Suprapubic skin (tissue), 4 donors: ENCODE results near the gene TBC1D22A. TPM values are rescaled to one million over a fixed set of nuclear protein-coding genes. Genes with fewer than 3 reads are reported as not detected.

ENCODE experiments used
- DNase-seq, 2 donors: peaks; one replicate each; pipeline ENCODE4 v3.0.0-alpha.2; 2019; ENCODE audit warnings: low spot score in 2 of 2
- H3K27ac ChIP-seq: fragments of 200-600 bp; sonication (generic); one replicate; pipeline ENCODE4 v1.5.1; 2019
- H3K27me3 ChIP-seq: fragments of 200-600 bp; sonication (generic); one replicate; pipeline ENCODE4 v1.5.1; 2019
- H3K36me3 ChIP-seq: fragments of 200-600 bp; sonication (generic); one replicate; pipeline ENCODE4 v1.5.1; 2019
- H3K4me1 ChIP-seq: fragments of 200-600 bp; sonication (generic); one replicate; pipeline ENCODE4 v1.5.1; 2019
- H3K4me3 ChIP-seq: fragments of 200-600 bp; sonication (generic); one replicate; pipeline ENCODE4 v1.5.1; 2019; ENCODE audit warnings: mild to moderate bottlenecking
- H3K9me3 ChIP-seq: fragments of 200-600 bp; sonication (generic); one replicate; pipeline ENCODE4 v1.5.1; 2019
- CTCF ChIP-seq, 2 donors: fragments of 200-600 bp in 1 of 2; fragments of 450-650 bp in 1 of 2; sonication (generic) in 1 of 2; IDR thresholded peaks; one replicate each; pipeline ENCODE4 v1.5.1; 2016 to 2019; ENCODE audit warnings: antibody characterized with exemption in 2 of 2, mild to moderate bottlenecking in 1 of 2, moderate library complexity in 1 of 2
- EP300 ChIP-seq: sonication (generic); formaldehyde crosslinking; IDR thresholded peaks from one replicate; pipeline ENCODE4 v1.6.1; 2017; ENCODE audit warnings: antibody characterized with exemption
- POLR2A ChIP-seq, 2 donors: fragments of 450-650 bp; IDR thresholded peaks; one replicate each; pipeline ENCODE4 v1.6.1; 2017; ENCODE audit warnings: antibody characterized with exemption in 2 of 2, mild to moderate bottlenecking in 2 of 2, moderate library complexity in 2 of 2
- POLR2AphosphoS5 ChIP-seq, 3 donors: sonication (generic); formaldehyde crosslinking; IDR thresholded peaks; one replicate each; pipeline ENCODE4 v1.6.1; 2017; ENCODE audit warnings: antibody characterized with exemption in 3 of 3
- WGBS: methylation state at CpG from one replicate; pipeline ENCODE4 v1.1.5; 2018; 5-methylcytosine and 5-hydroxymethylcytosine counted together
- total RNA-seq, 4 donors: library from RNA; depleted of rRNA; stranded (reverse); fragments of >200 nt; gene quantifications; one replicate each; pipeline ENCODE4 v1.1.0, GENCODE V29; 2016

Gene TBC1D22A
- total RNA-seq, 4 donors from 2014 or later: 24.8 to 43.2 (median 35.4) TPM

- Histone ChIP-seq H3K27me3 (no peaks in the 10 kb centered on the region), H3K36me3 (peaks cover 8% of the 10 kb centered on the region), H3K9me3 (no peaks in the 10 kb centered on the region), H3K27ac (no peak overlapping the region), H3K4me3 (no peak overlapping the region), H3K4me1 (no peaks in the 10 kb centered on the region)
- WGBS: 90% methylated on average over 10 of the region's 10 CpGs
- peak; percentile 46 to 72 for DNase-seq
- TF ChIP-seq EP300: no peak
- TF ChIP-seq CTCF (IDR thresholded peaks at IDR 0.05): no peak
- no peak for TF ChIP-seq POLR2AphosphoS5 (IDR thresholded peaks at IDR 0.05)
- TF ChIP-seq POLR2A (IDR thresholded peaks at IDR 0.05): no peak
Observed at GRCh38 chr22:46958191-46958590, 195.7 kb downstream of the TBC1D22A start.

GRCh38 chr22:46958658-46959057, 196.2 kb downstream of the TBC1D22A start:
- no peak overlapping the region for H3K4me3 ChIP-seq
- no peaks in the 10 kb centered on the region for H3K27me3 ChIP-seq
- peaks cover 8% of the 10 kb centered on the region for H3K36me3 ChIP-seq
- H3K27ac ChIP-seq: no peak overlapping the region
- no peaks in the 10 kb centered on the region for H3K4me1 ChIP-seq
- 91% methylated on average over 10 of the region's 10 CpGs for WGBS
- peak in 1 of 2 donors; percentile 15 for DNase-seq
- no peaks in the 10 kb centered on the region for H3K9me3 ChIP-seq
- TF ChIP-seq EP300 (no peak), CTCF (IDR thresholded peaks at IDR 0.05) (no peak), POLR2AphosphoS5 (IDR thresholded peaks at IDR 0.05) (no peak), POLR2A (IDR thresholded peaks at IDR 0.05) (no peak)

- no peaks in the 10 kb centered on the region for H3K9me3 ChIP-seq
- TF ChIP-seq POLR2AphosphoS5 (IDR thresholded peaks at IDR 0.05) (no peak), CTCF (IDR thresholded peaks at IDR 0.05) (no peak), EP300 (no peak), POLR2A (IDR thresholded peaks at IDR 0.05) (no peak)
Observed at GRCh38 chr22:46959369-46959768, 196.9 kb downstream of the TBC1D22A start.

GRCh38 chr22:46961591-46962295, 199.3 kb downstream of the TBC1D22A start:
- no peaks in the 10 kb centered on the region for H3K27me3 ChIP-seq
- WGBS: 91% methylated on average over 17 of the region's 17 CpGs
- DNase-seq: peak; percentile 19 to 65

More at GRCh38 chr22:46959369-46959768, 196.9 kb downstream of the TBC1D22A start:
- Histone ChIP-seq H3K4me1 (no peaks in the 10 kb centered on the region), H3K27ac (no peak overlapping the region), H3K27me3 (no peaks in the 10 kb centered on the region), H3K4me3 (no peak overlapping the region), H3K36me3 (peaks cover 8% of the 10 kb centered on the region)
- WGBS: 85% methylated on average over 9 of the region's 13 CpGs
- DNase-seq: peak; percentile 27 to 57

More at GRCh38 chr22:46961591-46962295, 199.3 kb downstream of the TBC1D22A start:
- no peak overlapping the region for H3K4me3 ChIP-seq
- H3K36me3 ChIP-seq: peaks cover 10% of the 10 kb centered on the region
- H3K4me1 ChIP-seq: no peaks in the 10 kb centered on the region
- no peak overlapping the region for H3K27ac ChIP-seq
- TF ChIP-seq POLR2AphosphoS5 (IDR thresholded peaks at IDR 0.05): no peak
- no peak for TF ChIP-seq EP300
- TF ChIP-seq CTCF (IDR thresholded peaks at IDR 0.05): no peak
- no peak for TF ChIP-seq POLR2A (IDR thresholded peaks at IDR 0.05)
- no peaks in the 10 kb centered on the region for H3K9me3 ChIP-seq
